HepG2 (cell line): ENCODE data around the gene LAMB4. TPM values are rescaled to one million over a fixed set of nuclear protein-coding genes. Genes with fewer than 3 reads are reported as not detected.

ENCODE experiments used
- ATF6 ChIP-seq: sonication (generic); formaldehyde crosslinking; conservative IDR thresholded peaks from 2 replicates; pipeline ENCODE4 v1.4.0; 2020; ENCODE audit warnings: missing genetic modification reagents
- BHLHE40 ChIP-seq: IDR thresholded peaks from 2 replicates; pipeline ENCODE4 v1.6.1; 2011; ENCODE audit warnings: low read length, improper control_type of control experiment
- CBX1 ChIP-seq: IDR thresholded peaks from one replicate; pipeline ENCODE4 v1.6.1; 2016; ENCODE audit warnings: antibody characterized with exemption, low read depth
- DDIT3 ChIP-seq: sonication (generic); formaldehyde crosslinking; IDR thresholded peaks from 2 replicates; pipeline ENCODE4 v1.4.0; 2020; ENCODE audit warnings: mild to moderate bottlenecking, missing genetic modification reagents
- ERF ChIP-seq: IDR thresholded peaks from 2 replicates; pipeline ENCODE4 v1.6.1; 2018; ENCODE audit warnings: missing biosample characterization, missing genetic modification reagents
- ETV5 ChIP-seq: IDR thresholded peaks from 2 replicates; pipeline ENCODE4 v1.6.1; 2018; ENCODE audit warnings: missing biosample characterization, missing genetic modification reagents, inconsistent platforms, borderline replicate concordance
- NR2F1 ChIP-seq, 2 experiments: fragments of 450-650 bp in 1 of 2; formaldehyde crosslinking in 1 of 2; IDR thresholded peaks; 2 replicates each; pipeline versions ENCODE4 v1.5.0 to v1.6.1; 2016 to 2020; ENCODE audit warnings: mild to moderate bottlenecking in 1 of 2, missing compliant biosample characterization in 1 of 2, missing genetic modification reagents in 1 of 2, moderate library complexity in 1 of 2
- ONECUT2 ChIP-seq: sonication (generic); formaldehyde crosslinking; IDR thresholded peaks from 2 replicates; pipeline ENCODE4 v1.4.0; 2020; ENCODE audit warnings: missing genetic modification reagents
- RFX3 ChIP-seq: IDR thresholded peaks from 2 replicates; pipeline ENCODE4 v1.6.1; 2016; ENCODE audit warnings: missing biosample characterization, missing genetic modification reagents
- RNF2 ChIP-seq: fragments of 450-650 bp; conservative IDR thresholded peaks from 2 replicates; pipeline ENCODE4 v1.6.1; 2016; ENCODE audit warnings: low read depth
- SKI ChIP-seq: fragments of 450-650 bp; IDR thresholded peaks from one replicate; pipeline ENCODE4 v1.6.1; 2018; ENCODE audit warnings: mild to moderate bottlenecking; ENCODE audit not compliant: partially characterized antibody
- SMYD3 ChIP-seq: sonication (generic); formaldehyde crosslinking; IDR thresholded peaks from 2 replicates; pipeline ENCODE4 v1.8.1; 2023; ENCODE audit warnings: mild to moderate bottlenecking, missing genetic modification reagents
- TEF ChIP-seq: sonication (generic); formaldehyde crosslinking; IDR thresholded peaks from 2 replicates; pipeline ENCODE4 v1.5.0; 2020; ENCODE audit warnings: missing genetic modification reagents
- WIZ ChIP-seq: sonication (generic); formaldehyde crosslinking; IDR thresholded peaks from 2 replicates; pipeline ENCODE4 v1.5.1; 2020; ENCODE audit warnings: mild to moderate bottlenecking, missing genetic modification reagents
- ZBTB14 ChIP-seq: sonication (generic); formaldehyde crosslinking; IDR thresholded peaks from 2 replicates; pipeline ENCODE4 v1.4.0; 2020; ENCODE audit warnings: missing genetic modification reagents
- ZFP1 ChIP-seq: IDR thresholded peaks from 2 replicates; pipeline ENCODE4 v1.6.1; 2016
- ZFP41 ChIP-seq: sonication (generic); formaldehyde crosslinking; IDR thresholded peaks from 2 replicates; pipeline ENCODE4 v1.4.0; 2020; ENCODE audit warnings: mild to moderate bottlenecking, missing genetic modification reagents, borderline replicate concordance
- ZNF709 ChIP-seq: sonication (generic); formaldehyde crosslinking; IDR thresholded peaks from 2 replicates; pipeline ENCODE4 v1.5.0; 2020; ENCODE audit warnings: mild to moderate bottlenecking, missing genetic modification reagents
- ZNF773 ChIP-seq: sonication (generic); formaldehyde crosslinking; IDR thresholded peaks from 2 replicates; pipeline ENCODE4 v1.4.0; 2020; ENCODE audit warnings: missing genetic modification reagents, borderline replicate concordance
- polyA plus RNA-seq, 8 experiments: library from polyadenylated mRNA; depleted of rRNA in 3 of 8; stranded (reverse) in 7 of 8; unstranded in 1 of 8; fragments of >200 nt; fragmentation: Illumina TruSeq in 4 of 8; extraction: Trizol in 4 of 8; gene quantifications; 2 replicates each; pipeline versions ENCODE4 v1.2.1 to v1.2.3, GENCODE V29; 2011 to 2016; ENCODE audit warnings: low read depth in 4 of 8, missing spikeins in 1 of 8, mixed read lengths in 1 of 8; ENCODE audit not compliant: insufficient read depth in 1 of 8
- total RNA-seq, 5 experiments: library from RNA; depleted of rRNA; stranded (reverse); fragments of >200 nt; fragmentation: Illumina TruSeq; extraction: Trizol; gene quantifications; 2 replicates each; pipeline ENCODE4 v1.2.3, GENCODE V29; 2016; ENCODE audit warnings: low read depth in 1 of 5
- TF ChIP-seq, protein P1 (sequence below): sonication (generic); formaldehyde crosslinking; IDR thresholded peaks from 2 replicates; pipeline ENCODE4 v1.8.1; 2022; ENCODE audit warnings: low read depth, mild to moderate bottlenecking, missing genetic modification reagents
- TF ChIP-seq, protein P2 (sequence below): sonication (generic); formaldehyde crosslinking; IDR thresholded peaks from 2 replicates; pipeline ENCODE4 v1.4.0; 2020; ENCODE audit warnings: mild to moderate bottlenecking, missing genetic modification reagents
- TF ChIP-seq, protein P3 (sequence below): sonication (generic); formaldehyde crosslinking; IDR thresholded peaks from 2 replicates; pipeline ENCODE4 v1.5.1; 2020; ENCODE audit warnings: missing genetic modification reagents, mild to moderate bottlenecking, borderline replicate concordance

LAMB4 gene
- total and polyA plus RNA-seq, 2 of the 13 experiments (the other 11 are each of a cell fraction or from before 2014, with no cell fraction given) = 0.05 TPM; not detected in 1

- TF ChIP-seq ZNF709 (CRISPR knock-in tag) = no peak
- TF ChIP-seq TEF (CRISPR knock-in tag) = no peak
- TF ChIP-seq ETV5 = peak; percentile 37; the same call in 1 of the 2 replicates
- no peak for TF ChIP-seq ZFP41 (CRISPR knock-in tag)
- peak; percentile 43 for TF ChIP-seq SKI
- no peak for TF ChIP-seq ZBTB14 (CRISPR knock-in tag)
- no peak for TF ChIP-seq RNF2
- no peak for TF ChIP-seq WIZ
- TF ChIP-seq ZNF773 = no peak
- TF ChIP-seq, protein P1, sequence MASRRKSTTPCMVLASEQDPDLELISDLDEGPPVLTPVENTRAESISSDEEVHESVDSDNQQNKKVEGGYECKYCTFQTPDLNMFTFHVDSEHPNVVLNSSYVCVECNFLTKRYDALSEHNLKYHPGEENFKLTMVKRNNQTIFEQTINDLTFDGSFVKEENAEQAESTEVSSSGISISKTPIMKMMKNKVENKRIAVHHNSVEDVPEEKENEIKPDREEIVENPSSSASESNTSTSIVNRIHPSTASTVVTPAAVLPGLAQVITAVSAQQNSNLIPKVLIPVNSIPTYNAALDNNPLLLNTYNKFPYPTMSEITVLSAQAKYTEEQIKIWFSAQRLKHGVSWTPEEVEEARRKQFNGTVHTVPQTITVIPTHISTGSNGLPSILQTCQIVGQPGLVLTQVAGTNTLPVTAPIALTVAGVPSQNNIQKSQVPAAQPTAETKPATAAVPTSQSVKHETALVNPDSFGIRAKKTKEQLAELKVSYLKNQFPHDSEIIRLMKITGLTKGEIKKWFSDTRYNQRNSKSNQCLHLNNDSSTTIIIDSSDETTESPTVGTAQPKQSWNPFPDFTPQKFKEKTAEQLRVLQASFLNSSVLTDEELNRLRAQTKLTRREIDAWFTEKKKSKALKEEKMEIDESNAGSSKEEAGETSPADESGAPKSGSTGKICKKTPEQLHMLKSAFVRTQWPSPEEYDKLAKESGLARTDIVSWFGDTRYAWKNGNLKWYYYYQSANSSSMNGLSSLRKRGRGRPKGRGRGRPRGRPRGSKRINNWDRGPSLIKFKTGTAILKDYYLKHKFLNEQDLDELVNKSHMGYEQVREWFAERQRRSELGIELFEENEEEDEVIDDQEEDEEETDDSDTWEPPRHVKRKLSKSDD = no peak
- TF ChIP-seq, protein P2, sequence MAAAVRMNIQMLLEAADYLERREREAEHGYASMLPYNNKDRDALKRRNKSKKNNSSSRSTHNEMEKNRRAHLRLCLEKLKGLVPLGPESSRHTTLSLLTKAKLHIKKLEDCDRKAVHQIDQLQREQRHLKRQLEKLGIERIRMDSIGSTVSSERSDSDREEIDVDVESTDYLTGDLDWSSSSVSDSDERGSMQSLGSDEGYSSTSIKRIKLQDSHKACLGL (CRISPR knock-in tag) = no peak
- TF ChIP-seq DDIT3 (CRISPR knock-in tag) = no peak
- no peak for TF ChIP-seq ATF6 (CRISPR knock-in tag)
- TF ChIP-seq NR2F1 (CRISPR knock-in tag; IDR thresholded peaks at IDR 0.05) = peak in 1 of 2 experiments; percentile 33; a peak in 1 of 4 replicates
- TF ChIP-seq CBX1 = no peak
- TF ChIP-seq RFX3 (CRISPR knock-in tag) = no peak
- 0 out of 2 replicates have a peak, but pooled peaks have one; percentile 67 for TF ChIP-seq ZFP1 (CRISPR knock-in tag)
- TF ChIP-seq, protein P3, sequence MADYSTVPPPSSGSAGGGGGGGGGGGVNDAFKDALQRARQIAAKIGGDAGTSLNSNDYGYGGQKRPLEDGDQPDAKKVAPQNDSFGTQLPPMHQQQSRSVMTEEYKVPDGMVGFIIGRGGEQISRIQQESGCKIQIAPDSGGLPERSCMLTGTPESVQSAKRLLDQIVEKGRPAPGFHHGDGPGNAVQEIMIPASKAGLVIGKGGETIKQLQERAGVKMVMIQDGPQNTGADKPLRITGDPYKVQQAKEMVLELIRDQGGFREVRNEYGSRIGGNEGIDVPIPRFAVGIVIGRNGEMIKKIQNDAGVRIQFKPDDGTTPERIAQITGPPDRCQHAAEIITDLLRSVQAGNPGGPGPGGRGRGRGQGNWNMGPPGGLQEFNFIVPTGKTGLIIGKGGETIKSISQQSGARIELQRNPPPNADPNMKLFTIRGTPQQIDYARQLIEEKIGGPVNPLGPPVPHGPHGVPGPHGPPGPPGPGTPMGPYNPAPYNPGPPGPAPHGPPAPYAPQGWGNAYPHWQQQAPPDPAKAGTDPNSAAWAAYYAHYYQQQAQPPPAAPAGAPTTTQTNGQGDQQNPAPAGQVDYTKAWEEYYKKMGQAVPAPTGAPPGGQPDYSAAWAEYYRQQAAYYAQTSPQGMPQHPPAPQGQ = no peak
- TF ChIP-seq SMYD3 (CRISPR knock-in tag) = no peak
- TF ChIP-seq BHLHE40 = no peak
- TF ChIP-seq ERF (CRISPR knock-in tag) = peak; percentile 51; the same call in 1 of the 2 replicates
- 0 out of 2 replicates have a peak, but pooled peaks have one; percentile 43 for TF ChIP-seq ONECUT2 (CRISPR knock-in tag)
These were observed 95.6 kb downstream of the LAMB4 start (continued) for GRCh38 chr7:108034586-108034985.
